ENCODE measurements around the gene TRIM42.

DNA sequence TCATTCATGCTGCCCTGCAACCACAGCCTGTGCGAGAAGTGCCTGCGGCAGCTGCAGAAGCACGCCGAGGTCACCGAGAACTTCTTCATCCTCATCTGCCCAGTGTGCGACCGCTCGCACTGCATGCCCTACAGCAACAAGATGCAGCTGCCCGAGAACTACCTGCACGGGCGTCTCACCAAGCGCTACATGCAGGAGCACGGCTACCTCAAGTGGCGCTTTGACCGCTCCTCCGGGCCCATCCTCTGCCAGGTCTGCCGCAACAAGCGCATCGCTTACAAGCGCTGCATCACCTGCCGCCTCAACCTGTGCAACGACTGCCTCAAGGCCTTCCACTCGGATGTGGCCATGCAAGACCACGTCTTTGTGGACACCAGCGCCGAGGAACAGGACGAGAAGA, 4.7 kb downstream of the TRIM42 start:
- TF ChIP-seq, protein P1, sequence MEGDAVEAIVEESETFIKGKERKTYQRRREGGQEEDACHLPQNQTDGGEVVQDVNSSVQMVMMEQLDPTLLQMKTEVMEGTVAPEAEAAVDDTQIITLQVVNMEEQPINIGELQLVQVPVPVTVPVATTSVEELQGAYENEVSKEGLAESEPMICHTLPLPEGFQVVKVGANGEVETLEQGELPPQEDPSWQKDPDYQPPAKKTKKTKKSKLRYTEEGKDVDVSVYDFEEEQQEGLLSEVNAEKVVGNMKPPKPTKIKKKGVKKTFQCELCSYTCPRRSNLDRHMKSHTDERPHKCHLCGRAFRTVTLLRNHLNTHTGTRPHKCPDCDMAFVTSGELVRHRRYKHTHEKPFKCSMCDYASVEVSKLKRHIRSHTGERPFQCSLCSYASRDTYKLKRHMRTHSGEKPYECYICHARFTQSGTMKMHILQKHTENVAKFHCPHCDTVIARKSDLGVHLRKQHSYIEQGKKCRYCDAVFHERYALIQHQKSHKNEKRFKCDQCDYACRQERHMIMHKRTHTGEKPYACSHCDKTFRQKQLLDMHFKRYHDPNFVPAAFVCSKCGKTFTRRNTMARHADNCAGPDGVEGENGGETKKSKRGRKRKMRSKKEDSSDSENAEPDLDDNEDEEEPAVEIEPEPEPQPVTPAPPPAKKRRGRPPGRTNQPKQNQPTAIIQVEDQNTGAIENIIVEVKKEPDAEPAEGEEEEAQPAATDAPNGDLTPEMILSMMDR (IDR thresholded peaks at IDR 0.05) = no peak
- TF ChIP-seq, protein P2, sequence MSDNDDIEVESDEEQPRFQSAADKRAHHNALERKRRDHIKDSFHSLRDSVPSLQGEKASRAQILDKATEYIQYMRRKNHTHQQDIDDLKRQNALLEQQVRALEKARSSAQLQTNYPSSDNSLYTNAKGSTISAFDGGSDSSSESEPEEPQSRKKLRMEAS (IDR thresholded peaks at IDR 0.05) = no peak
- TF ChIP-seq REST (IDR thresholded peaks at IDR 0.05) = no peak
- TF ChIP-seq RFX5 (IDR thresholded peaks at IDR 0.05) = no peak
- no peak for TF ChIP-seq BHLHE40 (IDR thresholded peaks at IDR 0.05; ENCODE audit: low read depth, low read length)
- no peak for TF ChIP-seq MYC (IDR thresholded peaks at IDR 0.05; ENCODE audit: borderline replicate concordance, low read length)
- no peak for TF ChIP-seq CHD2 (IDR thresholded peaks at IDR 0.05; ENCODE audit: low read length, partially characterized antibody)
